K562 (cell line): ENCODE data around the gene LZTR1. TPM values are rescaled to one million over a fixed set of nuclear protein-coding genes. Genes with fewer than 3 reads are reported as not detected.

Experiments
- ATAC-seq: fragments of 200-7000 bp; cut with Tn5 transposase; 3 replicates; pipeline ENCODE4 v1.9.1; 2020; ENCODE audit warnings: moderate library complexity
- BruUV-seq: library from RNA; stranded (reverse); fragments of 400-500 nt; replicated peaks from 2 replicates; lab custom pipeline; 2021; lab: Mats Ljungman, UMichigan
- CTCF ChIA-PET: fragments of 300-600 bp; formaldehyde crosslinking; extraction: SDS; loops from one replicate; lab custom pipeline; 2021; ENCODE audit warnings: low intra/inter-chr PET ratio; lab: Yijun Ruan, JAX
- POLR2A ChIA-PET: fragments of 300-600, 350-650 bp; sonication (Branson Sonifier 250); formaldehyde crosslinking; extraction: SDS; loops from one replicate; lab custom pipeline; 2021; ENCODE audit warnings: antibody characterized with exemption, inconsistent platforms; lab: Yijun Ruan, JAX
- DNase-seq, 4 experiments: peaks; one replicate each; pipeline versions ENCODE4 v3.0.0 to v3.0.0-alpha.2; 2011 to 2018; ENCODE audit warnings: low spot score in 3 of 4, mixed read lengths in 3 of 4; ENCODE audit errors: extremely low read depth in 1 of 4
- FAIRE-seq: peaks from 2 replicates; lab custom pipeline; 2011; peaks lifted over from hg19 to GRCh38; lab: Jason Lieb, UNC
- H2AFZ ChIP-seq: 2 replicates; pipeline ENCODE4 v1.6.0; 2011; ENCODE audit warnings: low read depth, low read length, control low read depth, inconsistent platforms
- H3K27ac ChIP-seq: fragments of 200-600 bp; 3 replicates; pipeline ENCODE4 v1.8.0; 2011; ENCODE audit warnings: low read depth, mild to moderate bottlenecking, control low read depth, inconsistent platforms, low read length, moderate library complexity, mixed read lengths; ENCODE audit errors: extremely low read depth
- H3K27me3 ChIP-seq, 2 experiments: fragments of 300-600 bp in 1 of 2; 2 replicates in 1 of 2; 3 replicates in 1 of 2; pipeline versions ENCODE4 v1.6.0 to v1.8.0; 2011; ENCODE audit warnings: inconsistent platforms in 2 of 2, low read length in 2 of 2, mild to moderate bottlenecking in 1 of 2, mixed read lengths in 1 of 2, moderate library complexity in 1 of 2; ENCODE audit not compliant: control insufficient read depth in 2 of 2, insufficient read depth in 2 of 2
- H3K36me3 ChIP-seq: fragments of 300-600 bp; 3 replicates; pipeline ENCODE4 v1.8.0; 2011; ENCODE audit warnings: mild to moderate bottlenecking, low read length, inconsistent platforms; ENCODE audit not compliant: control insufficient read depth, insufficient read depth
- H3K4me1 ChIP-seq, 2 experiments: fragments of 200-600 bp in 1 of 2; replicated peaks in 1 of 2; 2 replicates in 1 of 2; 3 replicates in 1 of 2; pipeline versions ENCODE4 v1.5.1 to v1.8.0; 2011; ENCODE audit warnings: inconsistent platforms in 2 of 2, low read length in 2 of 2, mild to moderate bottlenecking in 1 of 2, mixed read lengths in 1 of 2, moderate library complexity in 1 of 2; ENCODE audit not compliant: control insufficient read depth in 2 of 2, insufficient read depth in 2 of 2
- H3K4me2 ChIP-seq: 2 replicates; pipeline ENCODE4 v1.6.1; 2011; ENCODE audit warnings: low read length, control low read depth, inconsistent platforms, mixed read lengths; ENCODE audit not compliant: insufficient read depth
- H3K4me3 ChIP-seq: fragments of 200-600 bp; sonication (generic), shearing (Covaris generic); 2 replicates; pipeline ENCODE4 v1.5.1; 2016; ENCODE audit warnings: control low read depth, inconsistent platforms
- H3K79me2 ChIP-seq: fragments of 200-600 bp; 3 replicates; pipeline ENCODE4 v1.8.0; 2011; ENCODE audit warnings: low read length, inconsistent platforms; ENCODE audit not compliant: control insufficient read depth, insufficient read depth
- H3K9ac ChIP-seq, 2 experiments: 2 replicates each; pipeline versions ENCODE4 v1.6.0 to v1.6.1; 2011; ENCODE audit warnings: low read depth in 2 of 2, low read length in 2 of 2, control low read depth in 1 of 2, inconsistent platforms in 1 of 2, mild to moderate bottlenecking in 1 of 2, mixed read lengths in 1 of 2; ENCODE audit not compliant: insufficient read depth in 1 of 2
- H3K9me1 ChIP-seq: one replicate; pipeline ENCODE4 v1.6.0; 2011; ENCODE audit warnings: inconsistent platforms, mild to moderate bottlenecking, low read length, moderate library complexity; ENCODE audit not compliant: control insufficient read depth, insufficient read depth
- H3K9me3 ChIP-seq: replicated peaks from 2 replicates; pipeline ENCODE4 v1.5.1; 2011; ENCODE audit warnings: low read depth, low read length, inconsistent platforms; ENCODE audit not compliant: control insufficient read depth, insufficient read depth
- H4K20me1 ChIP-seq: replicated peaks from 2 replicates; pipeline ENCODE4 v1.6.1; 2011; ENCODE audit warnings: low read length, inconsistent platforms, mixed read lengths; ENCODE audit not compliant: control insufficient read depth, insufficient read depth
- ASH1L ChIP-seq: fragments of 450-650 bp; IDR thresholded peaks from 2 replicates; pipeline ENCODE4 v1.6.1; 2018; ENCODE audit warnings: borderline replicate concordance, mild to moderate bottlenecking, low read depth; ENCODE audit not compliant: partially characterized antibody
- CHD1 ChIP-seq: fragments of 200-600 bp; sonication (generic); IDR thresholded peaks from one replicate; pipeline ENCODE4 v1.6.1; 2012; ENCODE audit warnings: mild to moderate bottlenecking, moderate library complexity, low read length, inconsistent platforms
- FOXO4 ChIP-seq: fragments of 450-650 bp; formaldehyde crosslinking; IDR thresholded peaks from 2 replicates; pipeline ENCODE4 v1.4.0; 2020; ENCODE audit warnings: mild to moderate bottlenecking, moderate library complexity
- HBP1 ChIP-seq: fragments of 450-650 bp; formaldehyde crosslinking; IDR thresholded peaks from 2 replicates; pipeline ENCODE4 v1.4.0; 2022; ENCODE audit warnings: missing genetic modification characterization
- MECOM ChIP-seq: fragments of 250-450 bp; sonication (Bioruptor Pico); IDR thresholded peaks from 2 replicates; pipeline ENCODE4 v1.8.0; 2022; ENCODE audit warnings: inconsistent platforms
- MYC ChIP-seq, 2 experiments: fragments of 250-450 bp in 1 of 2; sonication (Bioruptor Pico) in 1 of 2; IDR thresholded peaks; 2 replicates each; pipeline versions ENCODE4 v1.5.1 to v1.6.1; 2012 to 2021; ENCODE audit warnings: low read depth in 2 of 2, borderline replicate concordance in 1 of 2, improper control_type of control experiment in 1 of 2, low read length in 1 of 2, mild to moderate bottlenecking in 1 of 2, moderate library complexity in 1 of 2
- NR4A1 ChIP-seq, 2 experiments: fragments of 250-450 bp in 1 of 2; fragments of 450-650 bp in 1 of 2; sonication (Bioruptor Pico) in 1 of 2; IDR thresholded peaks; 2 replicates each; pipeline versions ENCODE4 v1.4.0 to v1.6.1; 2016 to 2020; ENCODE audit warnings: mild to moderate bottlenecking in 2 of 2, missing compliant biosample characterization in 1 of 2, missing genetic modification characterization in 1 of 2, moderate library complexity in 1 of 2
- PTTG1 ChIP-seq: fragments of 450-650 bp; IDR thresholded peaks from 2 replicates; pipeline ENCODE4 v1.6.1; 2016; ENCODE audit warnings: low read depth, mild to moderate bottlenecking, missing genetic modification characterization, missing compliant biosample characterization
- RAD21 ChIP-seq, 2 experiments: fragments of 250-450 bp in 1 of 2; fragments of 450-650 bp in 1 of 2; sonication (Bioruptor Pico) in 1 of 2; formaldehyde crosslinking in 1 of 2; IDR thresholded peaks in 1 of 2; conservative IDR thresholded peaks in 1 of 2; 2 replicates each; pipeline versions ENCODE4 v1.4.0 to v1.8.0; 2020 to 2022; ENCODE audit warnings: mild to moderate bottlenecking in 2 of 2, moderate library complexity in 1 of 2
- RFX7 ChIP-seq: fragments of 250-450 bp; sonication (Bioruptor Pico); IDR thresholded peaks from 2 replicates; pipeline ENCODE4 v1.5.1; 2021; ENCODE audit warnings: mild to moderate bottlenecking
- SAFB ChIP-seq: fragments of 200-400 bp; formaldehyde crosslinking; IDR thresholded peaks from 2 replicates; pipeline ENCODE4 v1.6.1; 2017; ENCODE audit warnings: low read depth, low read length, borderline replicate concordance
- SMAD3 ChIP-seq: fragments of 450-650 bp; formaldehyde crosslinking; conservative IDR thresholded peaks from 2 replicates; pipeline ENCODE4 v1.4.0; 2020; ENCODE audit warnings: mild to moderate bottlenecking
- STAT6 ChIP-seq: sonication (generic); formaldehyde crosslinking; IDR thresholded peaks from 2 replicates; pipeline ENCODE4 v1.8.1; 2023; ENCODE audit warnings: mild to moderate bottlenecking, missing genetic modification reagents
- ZNF57 ChIP-seq: fragments of 450-650 bp; formaldehyde crosslinking; IDR thresholded peaks from 2 replicates; pipeline ENCODE4 v1.4.0; 2020; ENCODE audit warnings: mild to moderate bottlenecking, moderate library complexity
- WGBS: fragments of 100-300 bp; shearing (Covaris generic); methylation state at CpG from one replicate; pipeline ENCODE4 v1.1.6; 2016; ENCODE audit warnings: low coverage, mixed read lengths; ENCODE audit not compliant: insufficient coverage; ENCODE audit errors: missing lambda C conversion rate; 5-methylcytosine and 5-hydroxymethylcytosine counted together
- in situ Hi-C: fragments of 300-500 bp; cut with MboI; formaldehyde crosslinking; loops from 4 replicates; pipeline ENCODE4 v1.15.0; 2018; ENCODE audit warnings: inconsistent platforms, mixed read lengths
- intact Hi-C: fragments of 100-400 bp; cut with micrococcal nuclease; formaldehyde crosslinking; loops from 2 replicates; pipeline ENCODE4 v1.14.2; 2022
- polyA plus RNA-seq, 8 experiments: library from polyadenylated mRNA; depleted of rRNA in 4 of 8; stranded (reverse) in 5 of 8; unstranded in 3 of 8; fragments of >200 nt; fragmentation: Nextera tagmentation in 2 of 8; fragmentation: Illumina TruSeq in 1 of 8; extraction: Ambion mirVana in 2 of 8; extraction: Trizol in 1 of 8; gene quantifications; 2 replicates each; pipeline versions ENCODE4 v1.2.1 to v1.2.3, GENCODE V29; 2011 to 2014; ENCODE audit warnings: inconsistent platforms in 1 of 8, missing spikeins in 1 of 8
- total RNA-seq, 7 experiments: library from RNA; depleted of rRNA in 6 of 7; stranded (reverse); fragments of >200 nt in 6 of 7; fragmentation: Illumina TruSeq in 2 of 7; extraction: Trizol in 2 of 7; gene quantifications; 2 replicates each; pipeline versions ENCODE4 v1.2.1 to v1.2.3, GENCODE V29; 2011 to 2021; ENCODE audit warnings: low replicate concordance in 1 of 7

LZTR1 gene
- total and polyA plus RNA-seq, 9 of the 15 experiments (the other 6 are each of a cell fraction or from before 2014, with no cell fraction given), result 2.2 to 135 (median 63.0) TPM

- Histone ChIP-seq H3K27me3 (peaks cover 0 to 7% of the 10 kb centered on the region in 2 experiments; a peak in 2 of 5 replicates), H3K4me3 (peak overlapping the region; percentile 44), H3K4me2 (peak overlapping the region; percentile 87), H3K9ac (peak overlapping the region; percentile 52 to 89), H3K4me1 (peaks cover 31 to 49% of the 10 kb centered on the region in 2 experiments), H3K36me3 (no peaks in the 10 kb centered on the region), H3K9me3 (no peaks in the 10 kb centered on the region), H3K79me2 (peaks cover 16% of the 10 kb centered on the region; the same call in 2 of the 3 replicates), H3K27ac (peak overlapping the region; percentile 67), H4K20me1 (peaks cover 4% of the 10 kb centered on the region), H2AFZ (peak overlapping the region; percentile 91; the same call in 1 of the 2 replicates), H3K9me1 (peaks cover 3% of the 10 kb centered on the region)
- ChIA-PET CTCF (no interaction called here), POLR2A (interaction anchor here (0.8 to 13.9 kb wide), 12 partner anchors 14 to 614 kb away, joined by 3 to 333 read pairs (median 6); partner anchors contain the start of genes LRRC74B, SLC7A4, THAP7 and YDJC)
- 35% methylated on average over 10 of the region's 10 CpGs for WGBS
- ATAC-seq, result peak; percentile 2
- no TSS peak for BruUV-seq
- in situ Hi-C loops (no loop called here), intact Hi-C loops (no loop called here)
- peak; percentile 37 for FAIRE-seq
- peak; percentile 72 to 82 (median 81) for DNase-seq
- 0 out of 2 replicates have a peak, but pooled peaks have one; percentile 13 for TF ChIP-seq ZNF57
- TF ChIP-seq ASH1L, result no peak
- no peak for TF ChIP-seq PTTG1 (tag)
- TF ChIP-seq STAT6 (CRISPR knock-in tag), result peak; percentile 78; the same call in 1 of the 2 replicates
- TF ChIP-seq SMAD3, result 0 out of 2 replicates have a peak, but pooled peaks have one; percentile 40
- 0 out of 4 replicates have a peak, but pooled peaks of 1 of the 2 experiments have one; percentile 21 for TF ChIP-seq RAD21 (CRISPR knock-in tag; conservative IDR thresholded peaks at IDR 0.05 in 1 of 2, IDR thresholded peaks at IDR 0.05 in 1 of 2)
- no peak; the same call in 1 of the 2 replicates for TF ChIP-seq MYC (IDR thresholded peaks at IDR 0.05; ENCODE audit: low read depth, low read length)
- 0 out of 2 replicates have a peak, but pooled peaks have one; percentile 39 for TF ChIP-seq MYC (CRISPR knock-in tag; IDR thresholded peaks at IDR 0.05; ENCODE audit: borderline replicate concordance, low read depth)
- TF ChIP-seq CHD1, result peak; percentile 8
- TF ChIP-seq RFX7 (CRISPR knock-in tag), result 0 out of 2 replicates have a peak, but pooled peaks have one; percentile 60
- TF ChIP-seq NR4A1 (CRISPR knock-in tag; IDR thresholded peaks at IDR 0.05), result peak; percentile 92; the same call in 1 of the 2 replicates
- no peak for TF ChIP-seq NR4A1 (tag; IDR thresholded peaks at IDR 0.05)
- peak; percentile 55; the same call in 1 of the 2 replicates for TF ChIP-seq FOXO4 (CRISPR knock-in tag)
- TF ChIP-seq HBP1, result peak; percentile 92; the same call in 1 of the 2 replicates
- no peak for TF ChIP-seq SAFB
- TF ChIP-seq MECOM (CRISPR knock-in tag), result no peak
Observed at GRCh38 chr22:21015466-21016006, 33.4 kb downstream of the LZTR1 start.
